C1 segment of cervical spinal cord (tissue), 14 donors: ENCODE measurements around the gene RIMS4.
"Not testable (repeated sequence)": the region's sequence is repeated elsewhere in the genome, so short reads cannot be mapped to it uniquely, and the experiment has no call there.

Experiments
- DNase-seq, 14 donors: peaks; one replicate each; lab custom pipeline; 2025; lab: John Stamatoyannopoulos, UW

The RIMS4 gene

GRCh38 chr20:44830995-44831394 lies 20.6 kb upstream of the RIMS4 start:
- no peak for DNase-seq

GRCh38 chr20:44830523-44830922 lies 20.2 kb upstream of the RIMS4 start:
- DNase-seq = no peak

- DNase-seq = no peak
Measured at GRCh38 chr20:44829688-44830087, 19.3 kb upstream of the RIMS4 start.

DNA sequence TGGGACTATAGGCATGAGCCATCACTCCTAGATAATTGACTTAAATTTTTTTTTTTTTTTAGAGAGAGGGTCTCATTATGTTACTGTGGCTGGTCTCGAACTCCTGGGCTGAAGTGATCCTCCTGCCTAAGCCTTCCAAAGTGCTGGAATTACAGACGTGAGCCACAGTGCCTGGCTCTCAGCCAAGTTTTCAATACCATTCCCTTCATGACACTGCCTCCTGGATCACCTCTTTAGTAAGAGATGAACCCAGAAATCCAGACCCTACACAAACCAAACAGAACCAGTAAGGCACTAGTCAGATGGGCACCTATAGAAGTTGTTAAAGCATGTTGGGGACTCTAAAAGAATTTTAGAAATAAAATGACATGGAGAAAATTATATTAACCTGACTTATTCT lies 18.3 kb upstream of the RIMS4 start:
- no peak for DNase-seq

GRCh38 chr20:44827401-44827800 lies 17.1 kb upstream of the RIMS4 start:
- no peak for DNase-seq

- DNase-seq = not testable (repeated sequence)
Measured at GRCh38 chr20:44821576-44821975, 11.2 kb upstream of the RIMS4 start.

DNA sequence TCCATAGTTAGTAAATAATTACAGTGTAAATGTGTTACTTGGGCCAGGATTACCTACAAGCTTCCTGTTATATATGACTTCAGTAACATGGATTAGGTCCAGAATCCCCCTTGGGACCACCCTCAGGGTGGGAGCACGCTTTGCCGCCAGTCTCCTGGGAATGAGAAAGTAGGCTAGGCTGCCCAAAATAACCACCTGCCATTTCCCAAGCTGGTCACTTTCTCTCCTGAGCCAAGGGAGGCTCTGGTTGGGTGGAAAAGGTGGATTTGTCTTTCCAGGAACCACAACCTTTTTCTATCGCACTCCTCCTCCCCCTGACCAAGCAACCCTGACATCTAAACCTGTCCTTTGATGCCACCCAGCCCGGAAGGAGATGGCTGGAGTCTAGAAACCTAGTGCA lies 9.6 kb upstream of the RIMS4 start:
- no peak for DNase-seq

DNA sequence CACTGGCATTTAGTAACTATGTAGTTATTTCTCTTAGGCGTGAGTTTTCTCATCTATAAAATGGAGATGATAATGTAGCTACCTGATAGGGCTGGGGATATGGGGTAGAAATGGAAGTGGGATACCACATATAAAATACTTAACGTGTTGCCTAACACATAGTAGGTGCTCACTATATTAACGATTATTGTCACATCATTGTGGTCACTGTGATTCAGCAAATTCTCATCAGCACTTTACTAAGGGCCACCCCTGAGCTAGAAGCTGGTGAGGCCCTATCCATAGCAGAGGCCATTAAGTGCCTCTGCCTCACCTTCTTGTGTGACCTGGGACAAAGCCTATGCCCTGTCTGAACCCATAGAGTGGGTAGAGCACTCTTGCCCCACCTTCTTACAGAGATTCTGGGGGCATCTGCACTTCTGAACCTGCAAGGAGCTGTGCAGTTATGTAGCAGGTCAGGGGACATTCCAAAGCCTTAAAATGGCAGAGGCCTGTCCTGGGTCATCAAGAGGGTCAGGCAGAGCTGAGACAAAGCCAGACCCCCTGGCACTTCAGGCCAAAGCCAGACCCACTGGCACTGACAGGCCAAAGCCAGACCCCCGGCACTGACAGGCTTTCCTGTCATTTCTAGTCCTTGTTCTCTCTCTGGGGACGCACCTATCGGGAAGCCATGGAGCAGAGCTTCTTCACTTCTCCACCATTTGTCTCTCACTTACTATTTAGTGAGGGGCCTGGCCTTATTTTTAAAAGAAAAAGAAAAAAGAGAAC lies 7.0 kb upstream of the RIMS4 start:
- DNase-seq = no peak

- DNase-seq = no peak
Measured at GRCh38 chr20:44814937-44815336, 4.6 kb upstream of the RIMS4 start.

DNA sequence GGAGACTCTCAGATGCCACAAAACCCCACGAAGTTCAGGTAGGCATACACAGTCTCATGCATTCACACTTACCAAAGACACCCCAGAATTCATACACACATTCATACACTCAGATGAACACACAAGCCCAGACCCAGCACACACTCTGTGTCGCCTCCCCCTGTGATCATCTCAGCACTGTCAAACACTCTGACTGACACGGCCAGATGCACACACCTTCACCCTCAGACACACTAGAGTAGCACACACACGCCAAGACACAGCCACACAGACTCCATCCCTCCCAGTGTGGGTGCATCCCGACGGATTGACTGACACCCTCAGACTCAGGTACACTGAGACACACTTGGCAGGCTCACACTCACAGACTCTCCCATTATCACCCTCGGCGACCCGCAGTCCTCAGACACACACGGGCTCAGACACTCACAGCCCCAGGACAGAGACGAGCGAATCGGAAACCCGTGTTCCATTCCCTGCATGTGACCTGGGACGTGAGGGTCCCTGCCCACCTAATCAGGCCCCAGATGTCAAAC lies 872 bp upstream of the RIMS4 start:
- DNase-seq = no peak

DNA sequence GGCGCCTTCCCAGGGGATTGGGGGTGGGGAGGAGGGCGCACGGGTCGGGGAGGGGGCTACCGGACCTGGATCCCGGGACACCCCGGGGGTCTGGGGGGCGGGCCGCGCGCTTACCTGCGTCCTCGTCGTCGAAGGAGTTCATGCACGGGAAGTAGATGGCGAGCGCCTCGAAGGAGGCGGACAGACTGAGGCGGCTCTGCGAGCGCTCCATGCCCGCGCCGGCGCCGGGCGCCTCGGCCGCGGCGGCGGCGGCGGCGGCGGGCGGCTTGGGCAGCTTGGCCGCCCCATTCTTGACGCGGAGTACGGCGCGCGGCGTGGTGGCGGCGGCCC lies 320 bp downstream of the RIMS4 start:
- DNase-seq = no peak

DNA sequence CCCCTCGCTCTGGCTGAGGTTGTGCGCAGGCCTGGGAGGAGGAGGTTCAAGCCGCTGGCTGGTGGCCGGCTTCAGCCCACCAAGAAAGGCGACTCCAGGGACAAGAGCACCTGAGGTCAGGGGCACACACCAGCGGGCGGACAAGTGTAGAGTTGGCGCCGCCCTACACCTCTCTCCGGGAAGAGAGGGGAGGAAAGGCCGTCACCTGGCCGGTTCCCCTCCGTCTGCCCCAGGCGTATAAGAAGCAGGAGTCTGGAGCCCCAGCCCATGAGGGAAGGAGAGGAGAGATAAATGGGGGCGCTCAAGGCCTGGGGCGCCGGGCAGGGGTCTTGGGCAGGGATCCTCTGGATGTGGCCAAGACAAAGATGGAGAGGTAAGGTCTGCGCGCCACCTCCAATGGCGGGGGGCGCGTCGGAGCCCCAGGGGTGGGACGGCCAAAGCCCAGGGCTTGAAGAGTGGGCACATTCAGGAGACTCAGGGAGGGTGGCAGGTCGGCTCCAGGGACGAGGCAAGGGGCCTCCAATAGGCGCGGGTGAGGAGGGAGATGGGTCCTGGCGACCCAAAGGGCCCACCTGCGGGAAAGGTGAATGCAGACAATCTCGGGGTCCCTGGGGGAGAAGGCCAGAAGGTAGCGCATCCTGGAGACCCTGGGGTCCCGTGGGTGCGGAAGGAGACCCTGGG lies 826 bp downstream of the RIMS4 start:
- DNase-seq = peak in 1 of 14 donors; percentile 11

DNA sequence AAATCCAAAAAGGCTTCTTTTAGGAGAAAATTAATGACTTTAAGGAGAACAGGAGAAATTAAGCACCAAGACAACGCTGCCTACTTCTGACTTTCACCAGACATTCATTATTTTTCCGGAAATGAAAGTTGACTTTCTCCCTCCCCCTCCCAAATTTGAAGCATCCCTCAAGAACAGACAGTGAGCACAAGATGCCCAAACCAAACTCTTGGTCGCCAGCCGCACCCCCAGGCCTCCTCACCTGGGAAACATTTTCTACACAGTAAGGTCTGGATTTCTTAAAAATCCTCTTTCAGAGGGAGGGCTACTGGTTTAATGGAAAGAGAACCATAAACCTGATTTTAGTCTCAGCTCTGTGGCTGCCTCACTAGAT lies 2.7 kb downstream of the RIMS4 start:
- DNase-seq = no peak

DNA sequence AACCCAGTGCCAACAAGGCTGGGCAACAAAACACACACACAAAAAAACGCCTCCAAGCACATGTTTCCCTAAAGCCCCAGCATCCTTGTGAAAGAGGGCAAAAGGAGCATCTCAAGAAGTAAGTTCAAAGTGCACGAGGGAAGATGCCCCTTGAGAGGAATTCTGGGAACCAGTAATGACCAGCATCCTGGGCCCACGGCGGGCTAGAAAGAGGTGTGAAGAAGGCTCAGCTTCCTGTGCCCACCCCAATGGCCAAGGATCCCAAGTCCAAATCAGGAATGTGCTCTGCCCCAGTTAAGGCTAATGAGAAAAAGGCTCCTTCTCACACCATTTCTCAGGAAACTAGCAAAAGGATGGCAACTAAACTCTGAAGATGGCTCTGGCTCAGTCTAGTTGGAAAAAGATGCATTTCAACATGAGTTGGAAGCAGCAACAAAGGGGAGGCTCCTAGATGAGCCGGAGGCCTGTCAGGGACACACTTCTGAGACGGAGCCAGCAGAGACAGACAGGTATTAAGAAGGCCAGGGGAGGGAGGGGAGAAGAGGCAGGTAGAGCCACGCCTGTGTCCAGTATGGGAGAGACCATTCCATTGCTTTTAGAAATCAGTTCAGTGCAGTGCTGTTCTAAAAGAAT lies 3.2 kb downstream of the RIMS4 start:
- DNase-seq = peak in 1 of 14 donors; percentile 7

DNA sequence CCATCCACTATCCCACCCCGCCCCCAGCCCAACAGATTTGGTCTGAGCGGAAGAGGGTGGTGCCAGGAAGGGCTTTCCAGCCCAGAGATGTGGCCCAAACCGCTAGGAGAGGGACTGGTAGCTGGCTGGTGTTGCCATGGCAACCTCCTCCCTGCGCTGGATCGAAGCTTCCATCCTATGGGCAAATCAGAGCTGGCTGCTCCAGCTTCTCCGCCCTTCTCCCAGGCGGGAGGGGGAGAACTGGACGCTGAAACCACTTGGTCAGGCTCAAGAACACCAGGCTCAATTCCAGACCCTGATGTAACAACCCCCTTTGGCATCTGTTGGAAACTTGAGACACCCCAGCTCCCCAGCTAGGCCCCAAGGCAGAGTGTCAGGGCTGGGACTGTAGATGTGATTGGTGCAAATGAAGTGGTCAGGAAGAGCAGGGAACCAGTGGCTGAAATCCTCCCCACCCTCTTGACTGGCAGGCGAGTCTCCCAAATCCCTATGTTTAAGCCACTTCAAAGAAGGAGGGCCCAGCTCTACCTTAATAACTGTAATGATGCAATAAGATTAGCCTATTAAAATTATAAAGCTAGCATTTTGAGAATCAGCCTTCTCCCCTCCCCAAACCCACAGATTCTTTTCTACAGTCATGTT lies 4.2 kb downstream of the RIMS4 start:
- DNase-seq = peak in 5 of 14 donors; percentile 8 to 77 (median 14)

- DNase-seq = no peak
Measured at GRCh38 chr20:44805335-44805978, 4.9 kb downstream of the RIMS4 start.

DNA sequence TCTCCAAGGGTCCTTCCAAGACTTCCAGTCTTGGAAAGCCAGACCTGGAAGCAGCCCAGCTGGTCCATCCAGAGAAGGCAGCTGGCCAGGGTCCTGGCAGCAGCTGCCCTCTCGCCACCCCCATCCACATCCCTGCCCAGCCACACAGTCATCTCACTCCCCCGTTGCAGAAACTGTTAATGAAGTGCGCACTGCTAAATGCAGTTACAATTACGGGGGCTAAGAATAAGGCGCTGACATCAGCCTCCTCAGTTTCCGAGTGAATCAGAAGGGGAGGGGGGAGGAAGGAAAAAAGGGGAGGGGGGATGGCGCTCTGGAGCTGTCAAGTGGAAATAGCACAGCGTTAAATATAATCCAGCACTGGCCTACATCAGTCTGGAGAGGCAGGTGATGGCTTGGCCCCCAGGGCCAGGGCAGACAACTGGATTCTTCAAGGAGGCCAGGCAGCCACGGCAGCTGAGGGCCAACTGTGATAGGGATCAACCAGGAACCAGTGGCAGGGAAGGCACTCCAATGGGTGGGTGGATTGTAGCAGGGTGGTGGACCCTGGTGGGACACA lies 6.9 kb downstream of the RIMS4 start:
- peak in 3 of 14 donors; percentile 8 to 48 (median 16) for DNase-seq

DNA sequence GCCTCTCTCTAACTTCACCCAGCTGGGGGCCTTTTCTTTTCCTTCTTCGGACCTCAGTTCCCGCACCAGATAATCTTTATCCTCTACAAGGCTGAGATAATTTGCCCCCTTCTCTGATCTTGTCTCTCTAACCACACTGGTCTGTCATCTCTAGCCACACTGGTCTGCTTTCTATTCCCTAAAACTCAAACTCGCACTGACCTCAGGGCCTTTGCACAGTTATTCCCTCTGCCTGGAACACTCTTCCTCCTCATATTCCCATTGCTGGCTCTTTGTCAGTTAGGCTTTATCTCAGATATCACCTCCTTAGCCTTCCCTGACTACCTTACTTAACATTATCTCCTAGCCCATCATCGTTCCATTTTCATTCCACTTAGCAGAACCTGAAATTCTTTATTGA lies 7.6 kb downstream of the RIMS4 start:
- no peak for DNase-seq

DNA sequence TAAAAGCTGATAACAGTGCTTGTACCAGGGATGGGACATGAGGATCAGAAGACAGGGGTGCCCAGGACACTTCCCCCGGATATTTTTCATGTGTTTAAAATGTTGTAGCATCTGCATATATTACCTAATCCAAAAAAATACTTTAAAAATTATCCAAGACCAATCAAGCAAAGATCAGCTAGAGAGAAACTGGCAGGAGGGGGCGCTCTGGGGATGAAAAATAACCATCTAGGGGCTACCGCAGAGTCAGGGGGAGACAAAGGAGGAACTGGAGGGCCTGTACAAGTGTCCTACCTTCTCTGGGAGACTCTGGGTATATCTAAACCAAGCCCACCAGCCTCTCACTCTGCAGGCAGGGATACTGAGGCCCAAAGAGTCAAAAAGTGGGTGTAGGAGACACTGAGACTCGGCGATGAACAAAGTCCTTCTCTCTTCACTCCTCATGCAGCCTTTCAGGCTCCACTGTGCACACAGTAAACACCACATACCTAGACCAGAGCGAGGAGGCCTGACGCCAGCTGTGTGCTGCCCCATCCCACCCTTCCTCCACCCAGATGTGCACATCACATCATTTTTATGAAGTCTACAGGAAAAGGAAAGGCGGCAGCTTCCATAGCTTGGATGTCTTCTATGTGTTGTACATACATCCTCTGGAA lies 9.8 kb downstream of the RIMS4 start:
- no peak for DNase-seq

- DNase-seq = no peak
Measured at GRCh38 chr20:44799691-44800090, 10.7 kb downstream of the RIMS4 start.
